Fibroblast of lung (primary cell): ENCODE measurements around the gene SETBP1. TPM values are rescaled to one million over a fixed set of nuclear protein-coding genes. Genes with fewer than 3 reads are reported as not detected.

ENCODE experiments used
- DNase-seq, 2 donors: peaks; one replicate each; pipeline versions ENCODE4 v3.0.0 to v3.0.0-alpha.2; 2010; ENCODE audit warnings: low read depth in 2 of 2
- H2AFZ ChIP-seq: 2 replicates; pipeline ENCODE4 v1.5.1; 2012; ENCODE audit warnings: low read length, control low read depth, inconsistent platforms
- H3K27ac ChIP-seq: 2 replicates; pipeline ENCODE4 v1.5.1; 2011; ENCODE audit warnings: low read length, control low read depth; ENCODE audit not compliant: insufficient read depth
- H3K27me3 ChIP-seq: 2 replicates; pipeline ENCODE4 v1.5.1; 2011; ENCODE audit warnings: mild to moderate bottlenecking, low read length; ENCODE audit not compliant: control insufficient read depth, insufficient read depth
- H3K36me3 ChIP-seq: 2 replicates; pipeline ENCODE4 v1.5.1; 2011; ENCODE audit warnings: low read length; ENCODE audit not compliant: control insufficient read depth, insufficient read depth
- H3K4me1 ChIP-seq: 2 replicates; pipeline ENCODE4 v1.5.1; 2011; ENCODE audit warnings: low read length; ENCODE audit not compliant: control insufficient read depth, insufficient read depth; ENCODE audit errors: extremely low read depth
- H3K4me2 ChIP-seq: 2 replicates; pipeline ENCODE4 v1.5.1; 2011; ENCODE audit warnings: low read length, control low read depth; ENCODE audit not compliant: insufficient read depth; ENCODE audit errors: extremely low read depth
- H3K4me3 ChIP-seq, 4 experiments: fragments of 200-600 bp in 1 of 4; sonication (generic) in 1 of 4; replicated peaks in 1 of 4; 2 replicates each; pipeline ENCODE4 v1.5.1; 2011 to 2016; ENCODE audit warnings: low read length in 4 of 4, low read depth in 3 of 4, mild to moderate bottlenecking in 3 of 4, control low read depth in 2 of 4, inconsistent platforms in 1 of 4, mixed read lengths in 1 of 4; ENCODE audit not compliant: insufficient read depth in 1 of 4; ENCODE audit errors: control extremely low read depth in 1 of 4
- H3K79me2 ChIP-seq: 2 replicates; pipeline ENCODE4 v1.5.1; 2012; ENCODE audit warnings: mild to moderate bottlenecking, low read length, inconsistent platforms; ENCODE audit not compliant: control insufficient read depth, insufficient read depth
- H3K9ac ChIP-seq: 2 replicates; pipeline ENCODE4 v1.5.1; 2011; ENCODE audit warnings: mild to moderate bottlenecking, low read length, control low read depth; ENCODE audit not compliant: insufficient read depth
- H3K9me3 ChIP-seq: 2 replicates; pipeline ENCODE4 v1.5.1; 2012; ENCODE audit warnings: low read depth, low read length; ENCODE audit not compliant: control insufficient read depth, insufficient read depth
- H4K20me1 ChIP-seq: 2 replicates; pipeline ENCODE4 v1.5.1; 2011; ENCODE audit warnings: low read length; ENCODE audit not compliant: control insufficient read depth, insufficient read depth; ENCODE audit errors: extremely low read depth
- CTCF ChIP-seq, 2 donors: IDR thresholded peaks in 1 of 2; conservative IDR thresholded peaks in 1 of 2; 1 replicate in 1 of 2; 2 replicates in 1 of 2; pipeline ENCODE4 v1.5.1; 2011 to 2012; ENCODE audit warnings: low read length in 2 of 2, control low read depth in 1 of 2, inconsistent platforms in 1 of 2, low read depth in 1 of 2, mild to moderate bottlenecking in 1 of 2
- EZH2 ChIP-seq: IDR thresholded peaks from 2 replicates; pipeline ENCODE4 v1.5.1; 2012; ENCODE audit warnings: low read length, control low read depth, mild to moderate bottlenecking; ENCODE audit errors: missing control alignments
- polyA plus RNA-seq, 2 donors: library from polyadenylated mRNA; depleted of rRNA in 1 of 2; stranded (reverse) in 1 of 2; unstranded in 1 of 2; fragments of >200 nt; gene quantifications; 2 replicates each; pipeline ENCODE4 v1.2.1, GENCODE V29; 2011 to 2012; ENCODE audit warnings: missing spikeins in 1 of 2
- total RNA-seq: library from RNA; depleted of rRNA; stranded (reverse); fragments of >200 nt; gene quantifications from 2 replicates; pipeline ENCODE4 v1.2.1, GENCODE V29; 2014

The SETBP1 gene
- total and polyA plus RNA-seq, 2 donors (not counting 1 experiment from before 2014, with no cell fraction given) = 4.5 to 5.4 TPM

DNA sequence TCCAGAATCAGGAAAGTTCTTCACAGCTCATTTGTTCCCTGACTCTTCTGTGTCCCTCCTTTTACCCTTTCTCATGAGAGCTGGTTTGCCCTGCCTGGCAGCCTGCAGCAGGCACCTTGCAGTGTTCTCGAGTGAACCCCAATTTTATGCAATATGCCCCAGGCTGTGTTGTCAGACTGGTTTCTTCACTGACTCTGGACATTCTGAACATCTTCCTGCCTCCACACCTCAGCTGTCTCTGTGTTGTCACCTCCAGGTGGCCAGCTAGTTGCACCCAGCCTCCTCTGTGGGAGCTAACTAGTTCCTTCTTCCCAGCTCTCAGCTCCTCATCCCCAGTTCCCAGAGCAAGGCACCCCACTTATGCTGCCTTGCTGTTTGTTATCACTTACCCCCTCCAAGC, 5.5 kb downstream of the SETBP1 start:
- no peaks in the 10 kb centered on the region for H4K20me1 ChIP-seq
- no peaks in the 10 kb centered on the region for H3K9me3 ChIP-seq
- TF ChIP-seq CTCF (conservative IDR thresholded peaks at IDR 0.05 in 1 of 2, IDR thresholded peaks at IDR 0.05 in 1 of 2; ENCODE audit: low read depth in 1 of 2, low read length in 2 of 2) (no peak), EZH2 (no peak)
- H3K4me2 ChIP-seq = no peak overlapping the region
- H3K9ac ChIP-seq = no peak overlapping the region
- DNase-seq = no peak
- H3K4me1 ChIP-seq = peaks cover 11% of the 10 kb centered on the region
- no peaks in the 10 kb centered on the region for H3K79me2 ChIP-seq
- no peak overlapping the region for H3K4me3 ChIP-seq
- H2AFZ ChIP-seq = no peak overlapping the region
- H3K27me3 ChIP-seq = no peaks in the 10 kb centered on the region
- no peaks in the 10 kb centered on the region for H3K36me3 ChIP-seq
- no peak overlapping the region for H3K27ac ChIP-seq

DNA sequence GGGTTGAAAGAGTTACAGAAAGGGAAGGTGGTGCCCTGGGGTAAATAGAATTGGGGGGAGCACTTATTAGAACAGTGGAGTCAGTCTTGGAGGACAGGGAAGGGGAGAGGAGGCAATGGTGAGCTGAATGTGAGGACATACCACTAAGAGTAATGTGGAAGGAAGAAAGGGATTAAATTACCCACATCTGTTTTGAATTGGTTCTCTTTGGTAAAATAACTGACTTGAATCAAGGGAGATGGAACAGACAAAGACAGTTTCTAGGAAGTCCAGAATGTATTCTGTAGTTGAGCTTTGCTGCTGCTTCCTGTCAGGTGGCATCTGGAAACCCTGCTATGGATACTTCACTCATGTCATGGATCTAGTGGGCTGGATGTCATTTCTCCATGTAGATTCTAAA, 6.7 kb downstream of the SETBP1 start:
- no peaks in the 10 kb centered on the region for H4K20me1 ChIP-seq
- DNase-seq = no peak
- H2AFZ ChIP-seq = no peak overlapping the region
- no peak overlapping the region for H3K27ac ChIP-seq
- H3K27me3 ChIP-seq = no peaks in the 10 kb centered on the region
- peaks cover 7% of the 10 kb centered on the region for H3K4me1 ChIP-seq
- H3K36me3 ChIP-seq = no peaks in the 10 kb centered on the region
- no peaks in the 10 kb centered on the region for H3K9me3 ChIP-seq
- TF ChIP-seq EZH2 = no peak
- TF ChIP-seq CTCF (conservative IDR thresholded peaks at IDR 0.05 in 1 of 2, IDR thresholded peaks at IDR 0.05 in 1 of 2; ENCODE audit: low read depth in 1 of 2, low read length in 2 of 2) = no peak
- H3K9ac ChIP-seq = no peak overlapping the region
- no peak overlapping the region for H3K4me3 ChIP-seq
- H3K4me2 ChIP-seq = no peak overlapping the region
- H3K79me2 ChIP-seq = no peaks in the 10 kb centered on the region

DNA sequence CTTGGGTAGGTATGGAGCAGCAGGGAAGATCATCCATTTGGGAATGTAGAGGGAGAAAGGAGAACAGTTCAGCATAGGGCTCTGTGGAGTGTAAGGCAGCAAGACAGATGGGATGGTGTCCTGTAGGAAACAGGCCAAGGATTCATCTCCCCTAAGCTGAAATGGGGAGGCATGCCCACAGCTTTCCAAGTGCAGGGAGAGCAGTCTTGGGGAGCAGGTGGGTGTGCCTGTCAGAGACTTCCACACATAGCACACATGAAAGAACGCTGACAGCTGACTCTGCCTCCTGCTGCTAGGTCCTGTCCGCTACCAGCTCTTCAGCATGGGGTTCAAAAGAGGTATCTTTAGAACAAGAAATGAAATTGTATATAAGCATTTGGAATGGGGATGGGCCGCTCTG, 9.0 kb downstream of the SETBP1 start:
- Histone ChIP-seq H3K4me3 (no peak overlapping the region), H3K27me3 (no peaks in the 10 kb centered on the region), H2AFZ (no peak overlapping the region), H3K36me3 (no peaks in the 10 kb centered on the region), H4K20me1 (no peaks in the 10 kb centered on the region), H3K9me3 (no peaks in the 10 kb centered on the region), H3K4me1 (peaks cover 3% of the 10 kb centered on the region), H3K9ac (no peak overlapping the region), H3K79me2 (no peaks in the 10 kb centered on the region), H3K4me2 (no peak overlapping the region), H3K27ac (no peak overlapping the region)
- no peak for TF ChIP-seq EZH2
- no peak for DNase-seq
